ENCODE results near the gene STAT1. TPM values are rescaled to one million over a fixed set of nuclear protein-coding genes. Genes with fewer than 3 reads are reported as not detected.

Gene STAT1
- total and polyA plus RNA-seq, 9 of the 15 experiments (the other 6 are each of a cell fraction or from before 2014, with no cell fraction given) = 8.7 to 34.4 (median 26.8) TPM

- Histone ChIP-seq H3K79me2 (ENCODE audit: control insufficient read depth, insufficient read depth, low read length) (peaks cover 24% of the 10 kb centered on the region), H3K4me2 (ENCODE audit: insufficient read depth, low read length) (no peak overlapping the region; the same call in 1 of the 2 replicates), H3K9ac (ENCODE audit: insufficient read depth in 1 of 2, low read depth in 2 of 2, low read length in 2 of 2) (no peak overlapping the region), H2AFZ (ENCODE audit: low read depth, low read length) (no peak overlapping the region), H3K9me1 (ENCODE audit: control insufficient read depth, insufficient read depth, low read length) (no peaks in the 10 kb centered on the region), H3K27ac (ENCODE audit: extremely low read depth, low read depth, low read length) (no peak overlapping the region), H3K4me1 (replicated peaks in 1 of 2; ENCODE audit: control insufficient read depth in 2 of 2, insufficient read depth in 2 of 2, low read length in 2 of 2) (peaks cover 5 to 8% of the 10 kb centered on the region in 2 experiments; a peak in 3 of 5 replicates), H4K20me1 (replicated peaks; ENCODE audit: control insufficient read depth, insufficient read depth, low read length) (no peaks in the 10 kb centered on the region), H3K9me3 (replicated peaks; ENCODE audit: control insufficient read depth, insufficient read depth, low read depth, low read length) (no peaks in the 10 kb centered on the region), H3K27me3 (ENCODE audit: control insufficient read depth in 2 of 2, insufficient read depth in 2 of 2, low read length in 2 of 2) (no peaks in the 10 kb centered on the region), H3K36me3 (ENCODE audit: control insufficient read depth, insufficient read depth, low read length) (peaks cover 48% of the 10 kb centered on the region), H3K4me3 (peak overlapping the region; percentile 92; the same call in 1 of the 2 replicates)
- in situ Hi-C loops (cut with MboI) (no loop called here), intact Hi-C loops (cut with micrococcal nuclease) (no loop called here)
- WGBS (ENCODE audit: insufficient coverage, low coverage, missing lambda C conversion rate) = 100% methylated on average over 1 of the region's 3 CpGs
- no TSS peak for BruUV-seq (replicated peaks)
- FAIRE-seq (no peak), ATAC-seq (no peak), DNase-seq (ENCODE audit: extremely low read depth in 1 of 4, low spot score in 3 of 4) (no peak)
- POLR2A ChIA-PET = interaction anchor here (0.7 kb wide), 1 partner anchor 10 kb away, joined by 3 read pairs; no protein-coding TSS in a partner anchor
- CTCF ChIA-PET (ENCODE audit: low intra/inter-chr PET ratio) = no interaction called here
- TF ChIP-seq, protein P1, sequence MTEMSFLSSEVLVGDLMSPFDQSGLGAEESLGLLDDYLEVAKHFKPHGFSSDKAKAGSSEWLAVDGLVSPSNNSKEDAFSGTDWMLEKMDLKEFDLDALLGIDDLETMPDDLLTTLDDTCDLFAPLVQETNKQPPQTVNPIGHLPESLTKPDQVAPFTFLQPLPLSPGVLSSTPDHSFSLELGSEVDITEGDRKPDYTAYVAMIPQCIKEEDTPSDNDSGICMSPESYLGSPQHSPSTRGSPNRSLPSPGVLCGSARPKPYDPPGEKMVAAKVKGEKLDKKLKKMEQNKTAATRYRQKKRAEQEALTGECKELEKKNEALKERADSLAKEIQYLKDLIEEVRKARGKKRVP (CRISPR knock-in tag; IDR thresholded peaks at IDR 0.05) = no peak
- TF ChIP-seq ARID1B (IDR thresholded peaks at IDR 0.05) (no peak), NFE2 (IDR thresholded peaks at IDR 0.05; ENCODE audit: low read depth) (no peak), PHTF2 (CRISPR knock-in tag; IDR thresholded peaks at IDR 0.05) (no peak), STAG1 (CRISPR knock-in tag; IDR thresholded peaks at IDR 0.05; ENCODE audit: borderline replicate concordance) (no peak), GABPB2 (CRISPR knock-in tag; conservative IDR thresholded peaks at IDR 0.05) (no peak), ETV1 (tag; conservative IDR thresholded peaks at IDR 0.05; ENCODE audit: low read depth) (no peak), XRCC5 (IDR thresholded peaks at IDR 0.05; ENCODE audit: low read depth, low read length) (no peak), RBM39 (optimal IDR thresholded peaks at IDR 0.05; ENCODE audit: low read depth, low read length) (no peak), MTA3 (IDR thresholded peaks at IDR 0.05; ENCODE audit: borderline replicate concordance) (no peak)
- TF ChIP-seq, protein P2, sequence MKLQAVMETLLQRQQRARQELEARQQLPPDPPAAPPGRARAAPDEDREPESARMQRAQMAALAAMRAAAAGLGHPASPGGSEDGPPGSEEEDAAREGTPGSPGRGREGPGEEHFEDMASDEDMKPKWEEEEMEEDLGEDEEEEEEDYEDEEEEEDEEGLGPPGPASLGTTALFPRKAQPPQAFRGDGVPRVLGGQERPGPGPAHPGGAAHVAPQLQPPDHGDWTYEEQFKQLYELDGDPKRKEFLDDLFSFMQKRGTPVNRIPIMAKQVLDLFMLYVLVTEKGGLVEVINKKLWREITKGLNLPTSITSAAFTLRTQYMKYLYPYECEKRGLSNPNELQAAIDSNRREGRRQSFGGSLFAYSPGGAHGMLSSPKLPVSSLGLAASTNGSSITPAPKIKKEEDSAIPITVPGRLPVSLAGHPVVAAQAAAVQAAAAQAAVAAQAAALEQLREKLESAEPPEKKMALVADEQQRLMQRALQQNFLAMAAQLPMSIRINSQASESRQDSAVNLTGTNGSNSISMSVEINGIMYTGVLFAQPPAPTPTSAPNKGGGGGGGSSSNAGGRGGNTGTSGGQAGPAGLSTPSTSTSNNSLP (IDR thresholded peaks at IDR 0.05; ENCODE audit: borderline replicate concordance, low read depth, low read length) = no peak
Measured at GRCh38 chr2:191012346-191012745, 1.6 kb downstream of the STAT1 start.

Data from K562 (cell line).